Measurements from ENCODE around the gene TJAP1. TPM values are rescaled to one million over a fixed set of nuclear protein-coding genes. Genes with fewer than 3 reads are reported as not detected.

The TJAP1 gene
- total and polyA plus RNA-seq, 12 donors: 13.0 to 29.7 (median 19.6) TPM

DNA sequence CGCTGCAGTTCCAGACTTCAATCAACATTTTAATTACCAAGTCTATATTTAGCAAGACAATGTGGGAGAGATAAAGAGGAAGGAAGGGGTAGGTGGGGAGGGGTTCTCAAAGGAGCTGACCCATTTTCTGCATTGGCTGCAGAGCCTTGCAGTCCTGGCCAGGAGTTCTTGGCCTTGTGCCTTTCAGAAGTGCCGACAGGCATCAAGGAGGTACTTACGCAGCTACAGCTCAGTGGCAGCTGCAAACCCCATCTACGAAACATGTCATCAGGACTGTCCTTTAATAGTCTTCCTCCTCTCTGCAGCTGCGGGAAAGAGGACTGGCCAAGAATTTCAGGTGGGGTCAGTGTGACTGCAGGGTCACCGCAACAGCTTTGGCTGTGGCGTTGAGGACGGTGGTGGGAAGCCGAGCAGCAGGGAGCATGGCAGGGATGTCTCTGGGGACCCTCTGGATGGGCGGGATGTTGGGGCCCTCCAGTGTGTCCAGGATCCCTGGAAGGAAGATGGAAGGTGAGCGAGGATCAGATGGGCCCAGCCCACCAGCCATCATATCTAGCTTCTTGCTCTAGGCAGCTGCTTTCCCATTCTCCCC, 34.5 kb downstream of the TJAP1 start:
- WGBS, 2 donors: 20 to 28% methylated on average over 11 of the region's 11 CpGs
- intact Hi-C loops (cut with DNase I): loop anchor here in 1 of 10 donors (10.0 kb wide), 1 partner anchor 247 kb away; no protein-coding TSS in a partner anchor
- no peaks in the 10 kb centered on the region for H3K9me3 ChIP-seq
- TF ChIP-seq, protein P1, sequence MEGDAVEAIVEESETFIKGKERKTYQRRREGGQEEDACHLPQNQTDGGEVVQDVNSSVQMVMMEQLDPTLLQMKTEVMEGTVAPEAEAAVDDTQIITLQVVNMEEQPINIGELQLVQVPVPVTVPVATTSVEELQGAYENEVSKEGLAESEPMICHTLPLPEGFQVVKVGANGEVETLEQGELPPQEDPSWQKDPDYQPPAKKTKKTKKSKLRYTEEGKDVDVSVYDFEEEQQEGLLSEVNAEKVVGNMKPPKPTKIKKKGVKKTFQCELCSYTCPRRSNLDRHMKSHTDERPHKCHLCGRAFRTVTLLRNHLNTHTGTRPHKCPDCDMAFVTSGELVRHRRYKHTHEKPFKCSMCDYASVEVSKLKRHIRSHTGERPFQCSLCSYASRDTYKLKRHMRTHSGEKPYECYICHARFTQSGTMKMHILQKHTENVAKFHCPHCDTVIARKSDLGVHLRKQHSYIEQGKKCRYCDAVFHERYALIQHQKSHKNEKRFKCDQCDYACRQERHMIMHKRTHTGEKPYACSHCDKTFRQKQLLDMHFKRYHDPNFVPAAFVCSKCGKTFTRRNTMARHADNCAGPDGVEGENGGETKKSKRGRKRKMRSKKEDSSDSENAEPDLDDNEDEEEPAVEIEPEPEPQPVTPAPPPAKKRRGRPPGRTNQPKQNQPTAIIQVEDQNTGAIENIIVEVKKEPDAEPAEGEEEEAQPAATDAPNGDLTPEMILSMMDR (IDR thresholded peaks at IDR 0.05): no peak
- peaks cover 0 to 27% (median 0%) of the 10 kb centered on the region in 7 donors for H3K27me3 ChIP-seq
- H3K27ac ChIP-seq: peak overlapping the region in 8 of 10 donors; percentile 61 to 84 (median 70)
- H3K4me1 ChIP-seq: peaks cover 18 to 83% (median 74%) of the 10 kb centered on the region in 9 donors
- DNase-seq (peak; percentile 62 to 63), ATAC-seq (peak in 7 of 8 donors; percentile 14 to 63 (median 33))
- peaks cover 0 to 53% (median 32%) of the 10 kb centered on the region in 9 donors for H3K36me3 ChIP-seq
- no peak overlapping the region for H3K4me3 ChIP-seq

DNA sequence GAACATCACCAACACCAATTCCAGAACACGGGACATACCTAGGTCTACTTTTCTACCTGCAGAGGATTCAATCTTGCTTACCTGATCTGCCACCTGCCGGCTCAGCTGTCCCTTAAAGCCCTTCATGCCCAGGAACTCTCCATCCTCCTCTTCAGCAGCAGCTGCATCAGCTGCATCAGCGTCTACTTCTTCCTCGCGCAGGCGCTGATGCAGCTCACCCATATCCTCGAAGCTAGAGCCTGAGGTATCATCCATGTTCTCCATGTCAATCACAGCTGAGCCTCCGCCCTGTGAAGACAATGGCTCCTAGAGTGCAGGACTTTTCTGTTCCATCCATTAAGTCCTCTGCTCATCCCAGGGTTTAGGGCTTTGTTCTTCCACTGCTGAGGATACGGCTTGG, 38.4 kb downstream of the TJAP1 start:
- ATAC-seq: no peak
- intact Hi-C loops (cut with DNase I): loop anchor here in 1 of 10 donors (2.0 to 10.0 kb wide), 2 partner anchors 61 to 251 kb away; partner anchors contain the start of genes POLH and XPO5
- Histone ChIP-seq H3K4me1 (peaks cover 20 to 73% (median 70%) of the 10 kb centered on the region in 9 donors), H3K4me3 (peak overlapping the region; percentile 68 to 98 (median 91)), H3K9me3 (no peaks in the 10 kb centered on the region), H3K36me3 (peaks cover 0 to 71% (median 45%) of the 10 kb centered on the region in 9 donors), H3K27me3 (no peaks in the 10 kb centered on the region), H3K27ac (peak overlapping the region in 9 of 10 donors; percentile 54 to 97 (median 91))
- WGBS, 2 donors: 65 to 76% methylated on average over 9 of the region's 9 CpGs
- TF ChIP-seq, protein P1 (IDR thresholded peaks at IDR 0.05): no peak
- DNase-seq: no peak

DNA sequence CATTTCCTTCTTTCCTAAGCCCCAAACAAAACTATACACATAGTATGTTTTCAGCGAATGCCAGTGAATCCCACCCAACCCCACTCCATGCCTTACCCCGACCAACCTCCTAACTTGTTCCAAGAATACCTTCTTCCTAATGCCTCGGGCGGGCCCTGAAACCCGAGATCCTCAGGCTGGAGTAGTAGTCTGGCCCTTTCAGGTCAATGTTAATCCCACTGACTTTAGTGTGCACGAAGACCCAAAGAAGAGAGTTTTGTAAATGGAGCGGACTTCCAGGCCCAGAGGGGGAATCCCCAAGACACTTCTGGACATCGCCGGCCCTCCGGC, 39.0 kb downstream of the TJAP1 start:
- Histone ChIP-seq H3K36me3 (peaks cover 0 to 71% (median 50%) of the 10 kb centered on the region in 9 donors), H3K27me3 (no peaks in the 10 kb centered on the region)

More for the DNA sequence above, 39.0 kb downstream of the TJAP1 start:
- WGBS, 2 donors: 0 to 1% methylated on average over 10 of the region's 10 CpGs
- DNase-seq (no peak), ATAC-seq (peak in 4 of 8 donors; percentile 0 to 5 (median 4))
- Histone ChIP-seq H3K4me3 (peak overlapping the region; percentile 68 to 98 (median 91)), H3K4me1 (peaks cover 20 to 69% (median 65%) of the 10 kb centered on the region in 9 donors), H3K27ac (peak overlapping the region; percentile 54 to 97 (median 90)), H3K9me3 (no peaks in the 10 kb centered on the region)
- intact Hi-C loops (cut with DNase I): loop anchor here in 1 of 10 donors (2.0 to 10.0 kb wide), 2 partner anchors 60 to 252 kb away; partner anchors contain the start of genes POLH and XPO5
- TF ChIP-seq, protein P1 (IDR thresholded peaks at IDR 0.05): no peak

Data from heart right ventricle (tissue), 16 donors.